Measurements from ENCODE around the gene ASTN2. TPM values are rescaled to one million over a fixed set of nuclear protein-coding genes. Genes with fewer than 3 reads are reported as not detected.

ASTN2 gene
- total RNA-seq, 1 donor from 2014 or later, result 12.2 TPM

DNA sequence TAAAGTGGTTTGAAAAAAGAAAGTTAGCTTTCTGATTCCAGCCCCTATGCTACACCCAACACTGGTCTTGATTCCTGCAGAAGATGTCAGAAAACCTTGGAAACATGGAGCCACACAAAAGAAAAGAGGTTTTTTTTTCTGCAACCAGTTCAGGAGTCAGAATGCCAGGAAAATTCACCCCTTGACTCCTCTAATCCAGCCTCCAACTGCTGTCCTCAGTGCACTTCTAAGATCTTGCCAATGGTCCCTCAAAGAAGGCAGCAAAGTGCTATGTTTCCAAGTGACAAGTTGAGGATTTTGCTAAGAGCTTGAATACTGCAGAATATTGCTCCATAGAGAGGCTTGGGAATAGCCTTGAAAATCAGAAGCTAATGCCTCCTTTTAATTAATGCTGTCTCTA lies 617.6 kb downstream of the ASTN2 start:
- no peaks in the 10 kb centered on the region for H3K36me3 ChIP-seq (ENCODE audit: control insufficient read depth, insufficient read depth, low read length)
- H3K4me3 ChIP-seq (ENCODE audit: low read depth, low read length), result no peak overlapping the region
- TF ChIP-seq CTCF (IDR thresholded peaks at IDR 0.05; ENCODE audit: insufficient read depth, low read length, poor library complexity, severe bottlenecking), result no peak
- no peaks in the 10 kb centered on the region for H3K27me3 ChIP-seq (ENCODE audit: control insufficient read depth, insufficient read depth, low read length)
- DNase-seq (ENCODE audit: low read depth), result no peak

DNA sequence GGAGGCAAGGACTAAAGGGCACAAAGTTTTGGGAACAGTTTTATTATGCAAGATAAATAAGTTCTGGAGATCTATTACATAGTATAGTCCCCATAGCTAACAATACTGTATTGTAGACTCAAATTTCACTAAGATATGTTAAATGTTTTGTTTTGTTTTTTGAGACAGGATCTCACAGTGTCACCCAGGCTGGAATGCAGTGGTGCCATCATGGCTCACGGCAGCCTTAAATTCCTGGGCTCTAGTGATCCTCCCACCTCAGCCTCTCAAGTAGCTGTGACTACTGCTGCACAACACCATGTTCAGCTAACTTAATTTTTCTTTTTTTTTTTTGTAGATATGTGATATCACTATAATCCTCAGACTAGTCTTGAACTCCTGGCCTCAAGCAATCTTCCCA lies 618.2 kb downstream of the ASTN2 start:
- no peaks in the 10 kb centered on the region for H3K27me3 ChIP-seq (ENCODE audit: control insufficient read depth, insufficient read depth, low read length)
- TF ChIP-seq CTCF (IDR thresholded peaks at IDR 0.05; ENCODE audit: insufficient read depth, low read length, poor library complexity, severe bottlenecking), result no peak
- no peak overlapping the region for H3K4me3 ChIP-seq (ENCODE audit: low read depth, low read length)
- no peak for DNase-seq (ENCODE audit: low read depth)
- H3K36me3 ChIP-seq (ENCODE audit: control insufficient read depth, insufficient read depth, low read length), result no peaks in the 10 kb centered on the region

- Histone ChIP-seq H3K36me3 (ENCODE audit: control insufficient read depth, insufficient read depth, low read length) (no peaks in the 10 kb centered on the region), H3K27me3 (ENCODE audit: control insufficient read depth, insufficient read depth, low read length) (no peaks in the 10 kb centered on the region), H3K4me3 (ENCODE audit: low read depth, low read length) (no peak overlapping the region)
- TF ChIP-seq CTCF (IDR thresholded peaks at IDR 0.05; ENCODE audit: insufficient read depth, low read length, poor library complexity, severe bottlenecking), result no peak
- no peak for DNase-seq (ENCODE audit: low read depth)
These were observed 619.0 kb downstream of the ASTN2 start for GRCh38 chr9:116795821-116796220.

DNA sequence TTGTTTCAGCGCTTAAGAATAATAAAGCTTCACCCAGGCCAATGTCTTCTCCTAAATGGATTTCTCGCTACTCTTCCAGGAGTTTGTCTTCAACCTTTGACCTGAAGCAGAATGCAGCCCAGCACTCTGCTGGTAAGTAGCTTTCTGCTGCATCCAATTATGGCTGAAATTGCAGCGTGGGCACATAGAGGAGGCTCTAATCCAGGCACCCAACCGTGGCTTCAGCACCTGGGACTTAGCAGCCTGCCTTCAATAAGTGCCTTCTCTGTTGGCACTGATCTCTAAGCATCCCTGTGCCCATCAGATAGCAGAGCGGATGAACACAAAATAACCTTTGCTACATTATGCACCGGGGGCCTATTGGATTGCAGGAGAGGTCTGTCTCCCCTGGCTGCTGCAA lies 622.6 kb downstream of the ASTN2 start:
- no peaks in the 10 kb centered on the region for H3K36me3 ChIP-seq (ENCODE audit: control insufficient read depth, insufficient read depth, low read length)
- H3K27me3 ChIP-seq (ENCODE audit: control insufficient read depth, insufficient read depth, low read length), result no peaks in the 10 kb centered on the region
- H3K4me3 ChIP-seq (ENCODE audit: low read depth, low read length), result no peak overlapping the region
- DNase-seq (ENCODE audit: low read depth), result no peak
- TF ChIP-seq CTCF (IDR thresholded peaks at IDR 0.05; ENCODE audit: insufficient read depth, low read length, poor library complexity, severe bottlenecking), result no peak

DNA sequence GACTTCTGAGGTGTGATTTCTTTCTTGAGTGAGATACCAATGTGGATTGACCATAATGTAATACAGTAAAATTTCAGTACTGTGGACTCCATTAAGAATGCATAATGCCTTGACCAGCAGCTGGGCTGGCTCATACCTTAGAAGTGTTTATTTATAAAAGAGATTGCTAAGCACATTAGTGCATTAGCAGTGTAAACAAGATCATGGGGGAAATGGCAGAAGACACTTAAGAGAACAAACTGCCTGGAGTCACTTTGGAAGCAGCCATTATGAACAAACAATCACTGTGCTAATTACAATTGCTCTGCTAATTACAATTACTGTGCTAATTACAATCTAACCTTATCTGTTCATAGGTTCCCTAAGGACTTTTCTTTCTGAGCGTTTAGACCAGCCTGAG lies 623.5 kb downstream of the ASTN2 start:
- no peak for TF ChIP-seq CTCF (IDR thresholded peaks at IDR 0.05; ENCODE audit: insufficient read depth, low read length, poor library complexity, severe bottlenecking)
- DNase-seq (ENCODE audit: low read depth), result no peak
- Histone ChIP-seq H3K4me3 (ENCODE audit: low read depth, low read length) (no peak overlapping the region), H3K36me3 (ENCODE audit: control insufficient read depth, insufficient read depth, low read length) (no peaks in the 10 kb centered on the region), H3K27me3 (ENCODE audit: control insufficient read depth, insufficient read depth, low read length) (no peaks in the 10 kb centered on the region)

DNA sequence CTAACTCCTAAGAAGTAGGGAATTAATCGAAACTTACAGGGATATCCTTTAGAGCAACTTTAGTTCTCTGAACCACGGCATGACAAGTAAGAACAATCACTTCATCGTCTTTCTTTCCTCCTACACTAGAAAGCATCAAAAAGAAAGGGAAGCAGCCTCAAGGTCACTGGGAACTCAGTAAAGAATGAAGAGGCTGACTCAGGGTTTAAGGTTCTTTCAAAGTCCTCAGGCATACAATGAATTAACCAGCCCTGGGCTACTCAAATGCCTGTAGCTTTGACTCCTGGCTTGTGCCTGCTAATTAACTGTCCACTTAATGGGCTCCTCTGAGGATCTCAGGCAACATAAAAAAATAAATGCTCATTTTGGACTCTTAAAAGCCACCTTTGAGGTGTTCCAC lies 625.8 kb downstream of the ASTN2 start:
- DNase-seq (ENCODE audit: low read depth), result no peak
- TF ChIP-seq CTCF (IDR thresholded peaks at IDR 0.05; ENCODE audit: insufficient read depth, low read length, poor library complexity, severe bottlenecking), result no peak
- Histone ChIP-seq H3K4me3 (ENCODE audit: low read depth, low read length) (no peak overlapping the region), H3K36me3 (ENCODE audit: control insufficient read depth, insufficient read depth, low read length) (no peaks in the 10 kb centered on the region), H3K27me3 (ENCODE audit: control insufficient read depth, insufficient read depth, low read length) (no peaks in the 10 kb centered on the region)
